Transverse colon (tissue), 4 donors: ENCODE results near the gene TARP.
"Not testable (repeated sequence)": the region's sequence is repeated elsewhere in the genome, so short reads cannot be mapped to it uniquely, and the experiment has no call there.

ENCODE experiments used
- DNase-seq: peaks from one replicate; pipeline ENCODE4 v3.0.0-alpha.2; 2019
- H3K27ac ChIP-seq, 4 donors: fragments of 200-600 bp; sonication (generic); 2 replicates each; pipeline ENCODE4 v1.5.1; 2016 to 2018; ENCODE audit warnings: inconsistent platforms in 4 of 4
- H3K27me3 ChIP-seq: fragments of 200-600 bp; sonication (generic); 2 replicates; pipeline ENCODE4 v1.5.1; 2017; ENCODE audit warnings: inconsistent platforms
- H3K36me3 ChIP-seq, 4 donors: fragments of 200-600 bp; sonication (generic); 2 replicates each; pipeline ENCODE4 v1.5.1; 2017 to 2019; ENCODE audit warnings: inconsistent platforms in 4 of 4
- H3K4me1 ChIP-seq, 4 donors: fragments of 200-600 bp; sonication (generic); 2 replicates each; pipeline ENCODE4 v1.5.1; 2017 to 2020; ENCODE audit warnings: inconsistent platforms in 4 of 4
- H3K4me3 ChIP-seq, 4 donors: fragments of 200-600 bp; sonication (generic); 1 replicate in 1 of 4; 2 replicates in 3 of 4; pipeline versions ENCODE4 v1.5.1 to v1.6.1; 2017 to 2019; ENCODE audit warnings: inconsistent platforms in 4 of 4
- H3K9me3 ChIP-seq, 2 donors: fragments of 200-600 bp; sonication (generic); 2 replicates each; pipeline ENCODE4 v1.5.1; 2017 to 2019; ENCODE audit warnings: inconsistent platforms in 2 of 2
- CTCF ChIP-seq, 5 experiments: fragments of 200-600 bp in 3 of 5; fragments of 450-650 bp in 2 of 5; sonication (generic) in 3 of 5; IDR thresholded peaks; 1 replicate in 2 of 5; 2 replicates in 3 of 5; pipeline ENCODE4 v1.5.1; 2016 to 2017; ENCODE audit warnings: antibody characterized with exemption in 5 of 5, inconsistent platforms in 3 of 5, mild to moderate bottlenecking in 2 of 5, moderate library complexity in 1 of 5
- EP300 ChIP-seq: sonication (generic); formaldehyde crosslinking; IDR thresholded peaks from one replicate; pipeline ENCODE4 v1.6.1; 2017; ENCODE audit warnings: antibody characterized with exemption, low read depth
- POLR2A ChIP-seq: fragments of 450-650 bp; IDR thresholded peaks from one replicate; pipeline ENCODE4 v1.6.1; 2016; ENCODE audit warnings: antibody characterized with exemption, mild to moderate bottlenecking, moderate library complexity
- POLR2AphosphoS5 ChIP-seq, 3 donors: sonication (generic); formaldehyde crosslinking; IDR thresholded peaks; one replicate each; pipeline ENCODE4 v1.6.1; 2016; ENCODE audit warnings: antibody characterized with exemption in 3 of 3
- WGBS, 2 donors: methylation state at CpG; one replicate each; pipeline ENCODE4 v1.1.5; 2018; ENCODE audit warnings: low coverage in 1 of 2; 5-methylcytosine and 5-hydroxymethylcytosine counted together
- in situ Hi-C, 4 donors: fragments of 200-750 bp; cut with MboI; loops; one replicate each; pipeline versions ENCODE4 v1.15.0 to v1.15.1; 2017; ENCODE audit warnings: low sequenced_read_pairs in 3 of 4, low pct_ligation_motif_present in 1 of 4, low pct_unique_long_range_greater_than_20kb in 1 of 4
- intact Hi-C: fragments of 100-400 bp; cut with DNase I; formaldehyde crosslinking; loops from one replicate; pipeline ENCODE4 v1.15.1; 2023; ENCODE audit warnings: low total_unique reads

The TARP gene

GRCh38 chr7:38257350-38257677, 16.1 kb downstream of the TARP start:
- in situ Hi-C loops, result no loop called here
- Histone ChIP-seq H3K27ac (no peak overlapping the region), H3K9me3 (no peaks in the 10 kb centered on the region), H3K27me3 (no peaks in the 10 kb centered on the region), H3K36me3 (no peaks in the 10 kb centered on the region), H3K4me1 (no peaks in the 10 kb centered on the region), H3K4me3 (no peak overlapping the region)
- 85 to 100% methylated on average over 1 to 2 of the region's 2 CpGs for WGBS, 2 donors
- no peak for DNase-seq
- intact Hi-C loops, result no loop called here
- TF ChIP-seq POLR2A, result no peak
- TF ChIP-seq EP300, result no peak
- TF ChIP-seq CTCF (IDR thresholded peaks at IDR 0.05), result no peak
- TF ChIP-seq POLR2AphosphoS5 (IDR thresholded peaks at IDR 0.05), result no peak

GRCh38 chr7:38249849-38250248, 23.6 kb downstream of the TARP start:
- DNase-seq, H3K27me3 ChIP-seq, H3K4me3 ChIP-seq, H3K36me3 ChIP-seq, H3K27ac ChIP-seq, intact Hi-C loops, H3K4me1 ChIP-seq, H3K9me3 ChIP-seq, in situ Hi-C loops: not testable (repeated sequence)
- whole genome bisulfite sequencing, 2 donors, result 36 to 75% methylated on average over 3 of the region's 3 CpGs

- 89 to 100% methylated on average over 2 to 5 of the region's 5 CpGs for WGBS, 2 donors
- H3K27ac ChIP-seq, result no peak overlapping the region
- intact Hi-C loops (no loop called here), in situ Hi-C loops (no loop called here)
- TF ChIP-seq POLR2AphosphoS5 (IDR thresholded peaks at IDR 0.05), result no peak
- TF ChIP-seq EP300, result no peak
- no peak for TF ChIP-seq POLR2A
- no peak for TF ChIP-seq CTCF (IDR thresholded peaks at IDR 0.05)
- H3K4me3 ChIP-seq, result no peak overlapping the region
- no peaks in the 10 kb centered on the region for H3K9me3 ChIP-seq
- DNase-seq, result no peak
- H3K27me3 ChIP-seq, result no peaks in the 10 kb centered on the region
- no peaks in the 10 kb centered on the region for H3K36me3 ChIP-seq
- H3K4me1 ChIP-seq, result no peaks in the 10 kb centered on the region
These were observed 25.3 kb downstream of the TARP start for GRCh38 chr7:38248069-38248567.

GRCh38 chr7:38245409-38245977, 27.9 kb downstream of the TARP start:
- H3K36me3 ChIP-seq, result no peaks in the 10 kb centered on the region
- no peak for TF ChIP-seq POLR2A
- no peak for TF ChIP-seq POLR2AphosphoS5 (IDR thresholded peaks at IDR 0.05)
- no peak for TF ChIP-seq CTCF (IDR thresholded peaks at IDR 0.05)
- no peak for TF ChIP-seq EP300
- H3K9me3 ChIP-seq, result no peaks in the 10 kb centered on the region
- intact Hi-C loops, result no loop called here
- no peak overlapping the region for H3K4me3 ChIP-seq
- in situ Hi-C loops, result no loop called here
- DNase-seq, result no peak
- WGBS, 2 donors, result 42 to 75% methylated on average over 1 to 3 of the region's 3 CpGs
- no peak overlapping the region for H3K27ac ChIP-seq
- no peaks in the 10 kb centered on the region for H3K4me1 ChIP-seq
- H3K27me3 ChIP-seq, result no peaks in the 10 kb centered on the region

- Histone ChIP-seq H3K27me3 (no peaks in the 10 kb centered on the region), H3K27ac (no peak overlapping the region), H3K4me1 (no peaks in the 10 kb centered on the region), H3K9me3 (no peaks in the 10 kb centered on the region), H3K36me3 (no peaks in the 10 kb centered on the region), H3K4me3 (no peak overlapping the region)
- 92 to 94% methylated on average over 13 to 14 of the region's 14 CpGs for WGBS, 2 donors
- in situ Hi-C loops, result no loop called here
- intact Hi-C loops, result no loop called here
- DNase-seq, result no peak
- TF ChIP-seq POLR2AphosphoS5 (IDR thresholded peaks at IDR 0.05), result no peak
- TF ChIP-seq CTCF (IDR thresholded peaks at IDR 0.05), result no peak
- TF ChIP-seq EP300, result no peak
- no peak for TF ChIP-seq POLR2A
These were observed 28.9 kb downstream of the TARP start for GRCh38 chr7:38244516-38244915.

- 46 to 55% methylated on average over 5 of the region's 5 CpGs for WGBS, 2 donors
- H3K4me1 ChIP-seq, H3K4me3 ChIP-seq, in situ Hi-C loops, H3K9me3 ChIP-seq, DNase-seq, H3K27me3 ChIP-seq, H3K27ac ChIP-seq, H3K36me3 ChIP-seq, intact Hi-C loops: not testable (repeated sequence)
These were observed 30.1 kb downstream of the TARP start for GRCh38 chr7:38243345-38243744.
